DOHH2 (cell line): ENCODE data around the gene APCDD1L.

Experiments
- H3F3A ChIP-seq: fragments of 200-600 bp; sonication (generic), shearing (Covaris generic); 2 replicates; pipeline ENCODE4 v1.6.0; 2016; ENCODE audit warnings: antibody characterized with exemption, mild to moderate bottlenecking; ENCODE audit not compliant: control insufficient read depth, insufficient read depth
- H3K27ac ChIP-seq: fragments of 200-600 bp; sonication (generic); 2 replicates; pipeline ENCODE4 v1.5.1; 2014; ENCODE audit warnings: low read depth, mild to moderate bottlenecking, low read length, moderate library complexity
- H3K27me3 ChIP-seq: fragments of 200-600 bp; sonication (generic); 2 replicates; pipeline ENCODE4 v1.6.1; 2014; ENCODE audit warnings: mild to moderate bottlenecking, low read length, mixed read lengths; ENCODE audit not compliant: control insufficient read depth
- H3K36me3 ChIP-seq: fragments of 200-600 bp; sonication (generic); 2 replicates; pipeline ENCODE4 v1.6.1; 2014; ENCODE audit warnings: mild to moderate bottlenecking, low read length, moderate library complexity, mixed read lengths; ENCODE audit not compliant: control insufficient read depth
- H3K4me1 ChIP-seq: fragments of 200-600 bp; sonication (generic); 2 replicates; pipeline ENCODE4 v1.6.1; 2014; ENCODE audit warnings: mild to moderate bottlenecking, low read length, mixed read lengths; ENCODE audit not compliant: control insufficient read depth
- H3K4me2 ChIP-seq: fragments of 200-600 bp; sonication (generic); 2 replicates; pipeline ENCODE4 v1.6.0; 2014; ENCODE audit warnings: mild to moderate bottlenecking, low read length, moderate library complexity
- H3K4me3 ChIP-seq: fragments of 200-600 bp; sonication (generic); 2 replicates; pipeline ENCODE4 v1.5.1; 2014; ENCODE audit warnings: mild to moderate bottlenecking, low read length, mixed read lengths
- H3K79me2 ChIP-seq: fragments of 200-600 bp; sonication (generic); 2 replicates; pipeline ENCODE4 v1.6.1; 2014; ENCODE audit warnings: mild to moderate bottlenecking, low read length, mixed read lengths; ENCODE audit not compliant: control insufficient read depth
- H3K9me2 ChIP-seq: fragments of 200-600 bp; sonication (generic); replicated peaks from 2 replicates; pipeline ENCODE4 v1.6.1; 2014; ENCODE audit warnings: mild to moderate bottlenecking, low read length, mixed read lengths; ENCODE audit not compliant: control insufficient read depth
- H3K9me3 ChIP-seq: fragments of 200-600 bp; sonication (generic); 2 replicates; pipeline ENCODE4 v1.6.1; 2014; ENCODE audit warnings: antibody characterized with exemption, low read length, mixed read lengths; ENCODE audit not compliant: control insufficient read depth, insufficient read depth
- H4K20me1 ChIP-seq: fragments of 200-600 bp; sonication (generic); 2 replicates; pipeline ENCODE4 v1.6.0; 2014; ENCODE audit warnings: low read depth, mild to moderate bottlenecking, antibody characterized with exemption, low read length, moderate library complexity; ENCODE audit not compliant: control insufficient read depth, insufficient read depth
- EZH2phosphoT487 ChIP-seq: fragments of 200-600 bp; sonication (generic); IDR thresholded peaks from 2 replicates; pipeline ENCODE4 v1.6.1; 2017; ENCODE audit warnings: borderline replicate concordance, mild to moderate bottlenecking, antibody characterized with exemption, low read length, moderate library complexity, mixed read lengths
- TF ChIP-seq, protein P1 (sequence below): fragments of 200-600 bp; sonication (generic); IDR thresholded peaks from one replicate; pipeline ENCODE4 v1.5.1; 2014; ENCODE audit warnings: antibody characterized with exemption, mild to moderate bottlenecking, low read depth, low read length; ENCODE audit not compliant: poor library complexity, severe bottlenecking

The APCDD1L gene

GRCh38 chr20:58481481-58482021, 33.6 kb downstream of the APCDD1L start:
- Histone ChIP-seq H3K27ac (no peak overlapping the region), H3K4me3 (no peak overlapping the region), H3K4me2 (no peak overlapping the region), H3K79me2 (no peaks in the 10 kb centered on the region), H4K20me1 (peaks cover 2% of the 10 kb centered on the region; the same call in 1 of the 2 replicates), H3K27me3 (no peaks in the 10 kb centered on the region), H3K9me3 (peaks cover 11% of the 10 kb centered on the region), H3K36me3 (no peaks in the 10 kb centered on the region), H3K4me1 (no peaks in the 10 kb centered on the region), H3K9me2 (no peaks in the 10 kb centered on the region), H3F3A (no peaks in the 10 kb centered on the region)
- TF ChIP-seq, protein P1, sequence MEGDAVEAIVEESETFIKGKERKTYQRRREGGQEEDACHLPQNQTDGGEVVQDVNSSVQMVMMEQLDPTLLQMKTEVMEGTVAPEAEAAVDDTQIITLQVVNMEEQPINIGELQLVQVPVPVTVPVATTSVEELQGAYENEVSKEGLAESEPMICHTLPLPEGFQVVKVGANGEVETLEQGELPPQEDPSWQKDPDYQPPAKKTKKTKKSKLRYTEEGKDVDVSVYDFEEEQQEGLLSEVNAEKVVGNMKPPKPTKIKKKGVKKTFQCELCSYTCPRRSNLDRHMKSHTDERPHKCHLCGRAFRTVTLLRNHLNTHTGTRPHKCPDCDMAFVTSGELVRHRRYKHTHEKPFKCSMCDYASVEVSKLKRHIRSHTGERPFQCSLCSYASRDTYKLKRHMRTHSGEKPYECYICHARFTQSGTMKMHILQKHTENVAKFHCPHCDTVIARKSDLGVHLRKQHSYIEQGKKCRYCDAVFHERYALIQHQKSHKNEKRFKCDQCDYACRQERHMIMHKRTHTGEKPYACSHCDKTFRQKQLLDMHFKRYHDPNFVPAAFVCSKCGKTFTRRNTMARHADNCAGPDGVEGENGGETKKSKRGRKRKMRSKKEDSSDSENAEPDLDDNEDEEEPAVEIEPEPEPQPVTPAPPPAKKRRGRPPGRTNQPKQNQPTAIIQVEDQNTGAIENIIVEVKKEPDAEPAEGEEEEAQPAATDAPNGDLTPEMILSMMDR, result peak; percentile 56
- no peak for TF ChIP-seq EZH2phosphoT487

DNA sequence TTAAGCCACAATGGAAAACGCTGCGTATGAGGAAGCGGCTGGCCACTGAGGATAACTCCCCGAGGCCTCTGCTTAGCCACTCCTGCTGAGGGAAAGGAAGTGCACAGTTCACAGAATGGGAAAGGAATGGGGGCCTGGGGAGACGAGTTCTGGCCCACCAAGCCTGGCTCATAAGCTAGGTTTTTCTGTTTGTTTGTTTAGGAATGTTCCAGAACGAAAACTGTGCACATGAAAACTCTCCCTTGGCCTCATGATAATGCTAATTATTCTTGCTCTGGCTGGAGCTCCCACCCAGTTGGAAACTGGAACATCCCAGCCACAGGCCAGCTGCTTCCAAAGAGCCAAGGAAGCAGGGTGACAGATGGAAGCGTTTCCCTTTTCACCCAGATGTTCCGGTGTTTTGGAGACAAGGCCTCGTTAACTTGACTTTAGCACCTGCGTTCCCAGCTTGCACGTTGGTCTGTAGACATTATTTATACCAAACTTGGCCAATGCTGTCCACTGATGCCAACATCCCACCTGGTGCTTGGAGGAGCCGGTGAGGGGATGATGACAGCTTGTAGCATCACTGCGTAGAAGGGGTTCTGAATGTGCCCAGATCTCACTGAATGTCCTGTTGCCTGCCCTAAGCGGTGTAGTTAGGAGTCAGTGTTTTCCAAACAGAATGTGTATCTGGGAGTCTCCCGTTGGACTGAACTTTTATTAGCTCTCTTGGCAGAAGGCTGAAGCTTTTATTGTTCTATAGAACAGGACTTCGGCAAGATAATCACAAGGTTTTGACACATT, 34.5 kb downstream of the APCDD1L start:
- Histone ChIP-seq H3K4me1 (no peaks in the 10 kb centered on the region), H3K79me2 (no peaks in the 10 kb centered on the region), H3K4me3 (no peak overlapping the region), H3F3A (no peaks in the 10 kb centered on the region), H3K9me3 (0 out of 2 replicates have a peak, but pooled peaks cover 5% of the 10 kb centered on the region), H3K4me2 (no peak overlapping the region), H3K27ac (no peak overlapping the region), H3K9me2 (no peaks in the 10 kb centered on the region), H4K20me1 (peaks cover 2% of the 10 kb centered on the region; the same call in 1 of the 2 replicates), H3K36me3 (no peaks in the 10 kb centered on the region), H3K27me3 (no peaks in the 10 kb centered on the region)
- TF ChIP-seq, protein P1, result no peak
- no peak for TF ChIP-seq EZH2phosphoT487

DNA sequence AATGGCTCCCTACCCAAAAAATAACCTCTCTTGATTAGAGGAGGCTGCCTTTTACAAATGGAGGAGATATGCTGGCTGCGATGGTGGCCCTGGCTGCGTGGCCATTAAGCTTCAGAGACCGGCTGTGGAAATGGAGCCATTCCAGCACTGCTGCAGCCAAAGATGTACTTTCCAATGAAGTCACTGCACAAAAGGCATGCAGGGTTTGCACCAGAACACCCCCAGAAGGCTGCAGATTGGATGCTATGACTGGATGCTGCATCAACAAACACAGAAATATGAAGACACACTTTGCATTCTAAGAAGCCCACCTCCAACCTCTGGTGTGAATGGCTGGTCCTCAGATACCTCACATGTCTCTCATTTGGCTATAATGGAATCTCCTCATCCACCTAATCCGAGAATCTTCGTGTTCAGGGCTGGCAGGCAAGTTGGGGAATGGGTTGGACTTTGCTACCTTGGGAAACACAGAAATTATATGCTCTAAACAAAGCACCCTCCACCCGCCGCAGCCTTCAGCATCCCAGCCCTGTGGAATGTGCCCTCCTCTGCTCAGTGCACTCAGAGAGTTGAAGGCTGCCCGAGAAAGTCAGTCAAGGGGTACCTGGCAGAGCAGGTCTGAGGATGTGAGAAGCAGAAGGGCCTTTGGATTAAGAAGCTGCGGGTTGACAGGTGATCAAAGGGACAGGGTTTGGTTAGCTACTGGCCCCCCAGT, 35.3 kb downstream of the APCDD1L start:
- no peaks in the 10 kb centered on the region for H3K9me2 ChIP-seq
- H3K4me3 ChIP-seq, result no peak overlapping the region
- peaks cover 2% of the 10 kb centered on the region; the same call in 1 of the 2 replicates for H4K20me1 ChIP-seq
- no peaks in the 10 kb centered on the region for H3K27me3 ChIP-seq
- H3K36me3 ChIP-seq, result no peaks in the 10 kb centered on the region
- no peak overlapping the region for H3K27ac ChIP-seq
- no peaks in the 10 kb centered on the region for H3K9me3 ChIP-seq
- H3K79me2 ChIP-seq, result no peaks in the 10 kb centered on the region
- no peak overlapping the region for H3K4me2 ChIP-seq
- no peak for TF ChIP-seq EZH2phosphoT487
- TF ChIP-seq, protein P1, result no peak
- no peaks in the 10 kb centered on the region for H3K4me1 ChIP-seq
- no peaks in the 10 kb centered on the region for H3F3A ChIP-seq
